CD14-positive monocyte (primary cell): ENCODE data around the gene PSMA7. TPM values are rescaled to one million over a fixed set of nuclear protein-coding genes. Genes with fewer than 3 reads are reported as not detected.

Experiments used
- DNase-seq, 3 donors: peaks; one replicate each; pipeline ENCODE4 v3.0.0-alpha.2; 2011 to 2022
- H2AFZ ChIP-seq: 2 replicates; pipeline ENCODE4 v1.6.0; 2012; ENCODE audit warnings: mild to moderate bottlenecking, low read depth, low read length, inconsistent platforms; ENCODE audit not compliant: insufficient read depth, poor library complexity, severe bottlenecking
- H3K27ac ChIP-seq, 2 donors: 1 replicate in 1 of 2; 2 replicates in 1 of 2; pipeline ENCODE4 v1.5.1; 2012 to 2013; ENCODE audit warnings: low read length in 2 of 2, control low read depth in 1 of 2, inconsistent platforms in 1 of 2, low read depth in 1 of 2, mild to moderate bottlenecking in 1 of 2
- H3K27me3 ChIP-seq, 2 donors: one replicate each; pipeline versions ENCODE4 v1.6.0 to v1.6.1; 2011 to 2013; ENCODE audit warnings: low read length in 2 of 2; ENCODE audit not compliant: control insufficient read depth in 2 of 2, insufficient read depth in 2 of 2
- H3K36me3 ChIP-seq, 2 donors: replicated peaks in 1 of 2; 1 replicate in 1 of 2; 2 replicates in 1 of 2; pipeline versions ENCODE4 v1.5.1 to v1.6.1; 2012 to 2013; ENCODE audit warnings: low read length in 2 of 2, control low read depth in 1 of 2, inconsistent platforms in 1 of 2, mild to moderate bottlenecking in 1 of 2; ENCODE audit not compliant: insufficient read depth in 2 of 2, control insufficient read depth in 1 of 2
- H3K4me1 ChIP-seq, 2 donors: 1 replicate in 1 of 2; 2 replicates in 1 of 2; pipeline versions ENCODE4 v1.5.1 to v1.6.1; 2012 to 2013; ENCODE audit warnings: low read length in 2 of 2, control low read depth in 1 of 2, inconsistent platforms in 1 of 2, mild to moderate bottlenecking in 1 of 2, moderate library complexity in 1 of 2; ENCODE audit not compliant: insufficient read depth in 2 of 2, control insufficient read depth in 1 of 2
- H3K4me2 ChIP-seq: replicated peaks from 2 replicates; pipeline ENCODE3; 2012; ENCODE audit warnings: low read length, moderate library complexity, mild to moderate bottlenecking; ENCODE audit not compliant: poor library complexity, severe bottlenecking; ENCODE audit errors: extremely low read depth
- H3K4me3 ChIP-seq, 3 experiments: fragments of 200-600 bp in 1 of 3; sonication (generic) in 1 of 3; replicated peaks in 1 of 3; 1 replicate in 2 of 3; 2 replicates in 1 of 3; pipeline ENCODE4 v1.5.1; 2011 to 2013; ENCODE audit warnings: low read length in 3 of 3, mild to moderate bottlenecking in 3 of 3, control low read depth in 2 of 3, low read depth in 2 of 3, inconsistent platforms in 1 of 3, moderate library complexity in 1 of 3
- H3K79me2 ChIP-seq: 2 replicates; pipeline ENCODE4 v1.6.0; 2012; ENCODE audit warnings: mild to moderate bottlenecking, control low read depth, inconsistent platforms, low read length, moderate library complexity; ENCODE audit not compliant: insufficient read depth
- H3K9ac ChIP-seq: 2 replicates; pipeline ENCODE4 v1.6.0; 2017; ENCODE audit warnings: low read length, mild to moderate bottlenecking; ENCODE audit not compliant: insufficient read depth, poor library complexity, severe bottlenecking
- H3K9me3 ChIP-seq, 2 donors: replicated peaks in 1 of 2; 1 replicate in 1 of 2; 2 replicates in 1 of 2; pipeline versions ENCODE4 v1.5.1 to v1.6.1; 2012 to 2013; ENCODE audit warnings: low read length in 2 of 2, control low read depth in 1 of 2; ENCODE audit not compliant: control insufficient read depth in 1 of 2, insufficient read depth in 1 of 2
- H4K20me1 ChIP-seq: 2 replicates; pipeline ENCODE4 v1.6.0; 2012; ENCODE audit warnings: mild to moderate bottlenecking, low read length, control low read depth, moderate library complexity; ENCODE audit not compliant: insufficient read depth
- H3K27ac Mint-ChIP-seq, 7 donors: one replicate each; pipeline ENCODE4 v1.8.0; 2020; ENCODE audit warnings: mild to moderate bottlenecking in 7 of 7, mixed read lengths in 7 of 7, moderate library complexity in 6 of 7, inconsistent platforms in 2 of 7
- H3K27me3 Mint-ChIP-seq, 3 donors: one replicate each; pipeline ENCODE4 v1.8.0; 2021 to 2022; ENCODE audit warnings: low read depth in 3 of 3, mild to moderate bottlenecking in 3 of 3, mixed read lengths in 3 of 3, moderate library complexity in 3 of 3, inconsistent platforms in 1 of 3
- H3K36me3 Mint-ChIP-seq, 2 donors: one replicate each; pipeline ENCODE4 v1.8.0; 2020; ENCODE audit warnings: mixed read lengths in 2 of 2, inconsistent platforms in 1 of 2, mild to moderate bottlenecking in 1 of 2
- H3K4me1 Mint-ChIP-seq: one replicate; pipeline ENCODE4 v1.8.0; 2020; ENCODE audit warnings: mild to moderate bottlenecking, mixed read lengths
- H3K4me3 Mint-ChIP-seq, 2 donors: one replicate each; pipeline ENCODE4 v1.8.0; 2020; ENCODE audit warnings: mild to moderate bottlenecking in 2 of 2, mixed read lengths in 2 of 2, moderate library complexity in 1 of 2
- H3K9me3 Mint-ChIP-seq, 7 donors: one replicate each; pipeline ENCODE4 v1.8.0; 2020 to 2022; ENCODE audit warnings: mixed read lengths in 7 of 7, mild to moderate bottlenecking in 6 of 7, moderate library complexity in 6 of 7, inconsistent platforms in 2 of 7
- CTCF ChIP-seq: fragments of 200-600 bp; IDR thresholded peaks from one replicate; pipeline ENCODE4 v1.8.0; 2022; ENCODE audit warnings: antibody characterized with exemption, mild to moderate bottlenecking
- WGBS: methylation state at CpG from one replicate; pipeline ENCODE4 v1.1.5; 2013; ENCODE audit warnings: missing lambda C conversion rate; ENCODE audit not compliant: insufficient coverage; 5-methylcytosine and 5-hydroxymethylcytosine counted together
- intact Hi-C, 2 donors: fragments of 100-400 bp; cut with micrococcal nuclease; formaldehyde crosslinking; loops; one replicate each; pipeline versions ENCODE4 v1.15.0 to v1.15.1; 2023
- polyA plus RNA-seq, 3 donors: library from polyadenylated mRNA; depleted of rRNA in 1 of 3; unstranded in 2 of 3; stranded (reverse) in 1 of 3; fragments of 300-500 nt in 2 of 3; fragments of >200 nt in 1 of 3; fragmentation: Illumina TruSeq in 2 of 3; gene quantifications; 1 replicate in 2 of 3; 2 replicates in 1 of 3; pipeline ENCODE4 v1.2.3, GENCODE V29; 2012 to 2021

Gene PSMA7
- polyA plus RNA-seq, 3 donors = 402 to 668 (median 527) TPM

- H3K4me1 ChIP-seq = peaks cover 11 to 16% of the 10 kb centered on the region in 2 donors
- no peak overlapping the region for H3K27ac ChIP-seq
- no peak overlapping the region for H3K9ac ChIP-seq
- peaks cover 6 to 34% (median 28%) of the 10 kb centered on the region in 7 donors for H3K9me3 Mint-ChIP-seq
- peaks cover 5 to 21% of the 10 kb centered on the region in 2 donors for H3K9me3 ChIP-seq
- intact Hi-C loops = no loop called here
- no peak overlapping the region for H2AFZ ChIP-seq
- H3K4me3 Mint-ChIP-seq = no peak overlapping the region
- no peak for TF ChIP-seq CTCF
- peaks cover 9% of the 10 kb centered on the region for H3K79me2 ChIP-seq
- H3K4me1 Mint-ChIP-seq = peaks cover 7% of the 10 kb centered on the region
- H3K27ac Mint-ChIP-seq = no peak overlapping the region
- H3K27me3 ChIP-seq = peaks cover 0 to 5% of the 10 kb centered on the region in 2 donors
- H3K4me2 ChIP-seq = no peak overlapping the region
- peaks cover 4% of the 10 kb centered on the region for H4K20me1 ChIP-seq
- no peaks in the 10 kb centered on the region for H3K36me3 Mint-ChIP-seq
- DNase-seq = no peak
- 86% methylated on average over 16 of the region's 21 CpGs for WGBS
- no peak overlapping the region for H3K4me3 ChIP-seq
- no peaks in the 10 kb centered on the region for H3K36me3 ChIP-seq
- H3K27me3 Mint-ChIP-seq = peaks cover 17 to 39% (median 22%) of the 10 kb centered on the region in 3 donors
Measured at GRCh38 chr20:62118113-62119043, 24.8 kb downstream of the PSMA7 start.

- H3K9me3 ChIP-seq = peaks cover 12 to 28% of the 10 kb centered on the region in 2 donors
- Mint-ChIP-seq H3K27ac (no peak overlapping the region), H3K27me3 (peaks cover 17 to 43% (median 22%) of the 10 kb centered on the region in 3 donors), H3K9me3 (peaks cover 14 to 41% (median 35%) of the 10 kb centered on the region in 7 donors), H3K4me3 (peak overlapping the region in 1 of 2 donors; percentile 30), H3K36me3 (no peaks in the 10 kb centered on the region), H3K4me1 (peaks cover 5% of the 10 kb centered on the region)
- no peak for TF ChIP-seq CTCF
- H2AFZ ChIP-seq = no peak overlapping the region
- intact Hi-C loops = no loop called here
- peaks cover 0 to 5% of the 10 kb centered on the region in 2 donors for H3K27me3 ChIP-seq
- H3K4me2 ChIP-seq = no peak overlapping the region
- H3K36me3 ChIP-seq = no peaks in the 10 kb centered on the region
- H3K27ac ChIP-seq = no peak overlapping the region
- H3K9ac ChIP-seq = no peak overlapping the region
- peaks cover 1% of the 10 kb centered on the region for H3K79me2 ChIP-seq
- peaks cover 7 to 9% of the 10 kb centered on the region in 2 donors for H3K4me1 ChIP-seq
- no peak overlapping the region for H3K4me3 ChIP-seq
- no peaks in the 10 kb centered on the region for H4K20me1 ChIP-seq
- no peak for DNase-seq
- 17% methylated on average over 7 of the region's 15 CpGs for WGBS
Measured at GRCh38 chr20:62117658-62118057, 25.5 kb downstream of the PSMA7 start.
